WTC11 (cell line): ENCODE results near the gene AQP9. TPM values are rescaled to one million over a fixed set of nuclear protein-coding genes. Genes with fewer than 3 reads are reported as not detected.

Source experiments
- ATAC-seq: fragments of 200-7000 bp; cut with Tn5 transposase; 2 replicates; pipeline ENCODE4 v1.10.0; 2021; ENCODE audit warnings: mild to moderate bottlenecking, moderate library complexity
- CTCF ChIA-PET: fragments of 300-600 bp; sonication (Branson Sonifier 250); formaldehyde crosslinking; loops from one replicate; lab custom pipeline; 2021; ENCODE audit warnings: antibody characterized with exemption; lab: Charles Lee
- POLR2A ChIA-PET: fragments of 350-600 bp; sonication (Branson Sonifier 250); formaldehyde crosslinking; loops from one replicate; lab custom pipeline; 2021; ENCODE audit warnings: antibody characterized with exemption; lab: Charles Lee
- DNase-seq: peaks from one replicate; pipeline ENCODE4 v3.0.0; 2021; ENCODE audit warnings: low spot score
- H3K27ac Mint-ChIP-seq: 2 replicates; pipeline ENCODE4 v1.8.0; 2021; ENCODE audit warnings: mixed read lengths
- H3K27me3 Mint-ChIP-seq: 2 replicates; pipeline ENCODE4 v1.8.0; 2021; ENCODE audit warnings: low read depth, mild to moderate bottlenecking, moderate library complexity, mixed read lengths
- H3K36me3 Mint-ChIP-seq: 2 replicates; pipeline ENCODE4 v1.8.0; 2021; ENCODE audit warnings: mixed read lengths
- H3K4me1 Mint-ChIP-seq: 2 replicates; pipeline ENCODE4 v1.8.0; 2022; ENCODE audit warnings: mixed read lengths
- H3K4me3 Mint-ChIP-seq: 2 replicates; pipeline ENCODE4 v1.8.0; 2021; ENCODE audit warnings: mild to moderate bottlenecking, moderate library complexity, mixed read lengths
- H3K9me3 Mint-ChIP-seq: 2 replicates; pipeline ENCODE4 v1.8.0; 2021; ENCODE audit warnings: mixed read lengths
- CBFB ChIP-seq: sonication (generic); formaldehyde crosslinking; IDR thresholded peaks from 2 replicates; pipeline ENCODE4 v1.8.1; 2022; ENCODE audit warnings: mild to moderate bottlenecking, low read depth, missing genetic modification reagents
- ELF4 ChIP-seq: sonication (generic); formaldehyde crosslinking; IDR thresholded peaks from 2 replicates; pipeline ENCODE4 v1.8.1; 2022; ENCODE audit warnings: low read depth, mild to moderate bottlenecking, moderate library complexity, missing genetic modification reagents
- HMGA2 ChIP-seq: fragments of 250-450 bp; sonication (Bioruptor Pico); IDR thresholded peaks from 2 replicates; pipeline ENCODE4 v1.4.0; 2021; ENCODE audit warnings: mild to moderate bottlenecking, moderate library complexity
- NFE2L1 ChIP-seq: sonication (generic); formaldehyde crosslinking; IDR thresholded peaks from 2 replicates; pipeline ENCODE4 v1.8.1; 2023; ENCODE audit warnings: missing genetic modification reagents
- OVOL2 ChIP-seq: fragments of 250-450 bp; sonication (Bioruptor Pico); IDR thresholded peaks from 2 replicates; pipeline ENCODE4 v1.9.0; 2021; ENCODE audit warnings: mild to moderate bottlenecking, borderline replicate concordance
- RORB ChIP-seq: fragments of 250-450 bp; sonication (Bioruptor Pico); IDR thresholded peaks from 2 replicates; pipeline ENCODE4 v1.9.0; 2021; ENCODE audit warnings: mild to moderate bottlenecking
- SOX15 ChIP-seq: fragments of 250-450 bp; sonication (Bioruptor Pico); IDR thresholded peaks from 2 replicates; pipeline ENCODE4 v1.9.0; 2021; ENCODE audit warnings: mild to moderate bottlenecking
- ZBTB21 ChIP-seq: sonication (generic); formaldehyde crosslinking; IDR thresholded peaks from 2 replicates; pipeline ENCODE4 v1.8.1; 2023; ENCODE audit warnings: mild to moderate bottlenecking, missing genetic modification reagents, borderline replicate concordance
- ZNF263 ChIP-seq: sonication (generic); formaldehyde crosslinking; IDR thresholded peaks from 2 replicates; pipeline ENCODE4 v1.8.1; 2022; ENCODE audit warnings: low read depth, mild to moderate bottlenecking, moderate library complexity, missing genetic modification reagents
- ZNF416 ChIP-seq: fragments of 250-450 bp; sonication (Bioruptor Pico); IDR thresholded peaks from 2 replicates; pipeline ENCODE4 v1.9.0; 2021; ENCODE audit warnings: mild to moderate bottlenecking, inconsistent platforms
- ZNF671 ChIP-seq: fragments of 250-450 bp; sonication (Bioruptor Pico); IDR thresholded peaks from 2 replicates; pipeline ENCODE4 v1.8.0; 2021; ENCODE audit warnings: mild to moderate bottlenecking
- total RNA-seq: library from RNA; stranded (reverse); gene quantifications from 3 replicates; pipeline ENCODE4 v1.2.3, GENCODE V29; 2021
- TF ChIP-seq, protein P1 (sequence below): sonication (generic); formaldehyde crosslinking; IDR thresholded peaks from 2 replicates; pipeline ENCODE4 v1.8.0; 2022; ENCODE audit warnings: mild to moderate bottlenecking, missing genetic modification reagents
- TF ChIP-seq, protein P2 (sequence below): sonication (generic); formaldehyde crosslinking; IDR thresholded peaks from 2 replicates; pipeline ENCODE4 v1.8.0; 2023; ENCODE audit warnings: mild to moderate bottlenecking, missing genetic modification reagents
- TF ChIP-seq, protein P3 (sequence below): fragments of 250-450 bp; sonication (Bioruptor Pico); conservative IDR thresholded peaks from 2 replicates; pipeline ENCODE4 v1.9.0; 2021; ENCODE audit warnings: mild to moderate bottlenecking
- TF ChIP-seq, protein P4 (sequence below): fragments of 250-450 bp; sonication (Bioruptor Pico); IDR thresholded peaks from 2 replicates; pipeline ENCODE4 v2.1.2; 2022; ENCODE audit warnings: mild to moderate bottlenecking, moderate library complexity
- TF ChIP-seq, protein P5 (sequence below): fragments of 250-450 bp; sonication (Bioruptor Pico); IDR thresholded peaks from 2 replicates; pipeline ENCODE4 v1.9.0; 2021; ENCODE audit warnings: mild to moderate bottlenecking
- TF ChIP-seq, protein P6 (sequence below): sonication (generic); formaldehyde crosslinking; IDR thresholded peaks from 2 replicates; pipeline ENCODE4 v1.8.1; 2023; ENCODE audit warnings: mild to moderate bottlenecking, missing genetic modification reagents, moderate library complexity

The AQP9 gene
- total RNA-seq, 1 experiment from 2014 or later, result 0.07 TPM

DNA sequence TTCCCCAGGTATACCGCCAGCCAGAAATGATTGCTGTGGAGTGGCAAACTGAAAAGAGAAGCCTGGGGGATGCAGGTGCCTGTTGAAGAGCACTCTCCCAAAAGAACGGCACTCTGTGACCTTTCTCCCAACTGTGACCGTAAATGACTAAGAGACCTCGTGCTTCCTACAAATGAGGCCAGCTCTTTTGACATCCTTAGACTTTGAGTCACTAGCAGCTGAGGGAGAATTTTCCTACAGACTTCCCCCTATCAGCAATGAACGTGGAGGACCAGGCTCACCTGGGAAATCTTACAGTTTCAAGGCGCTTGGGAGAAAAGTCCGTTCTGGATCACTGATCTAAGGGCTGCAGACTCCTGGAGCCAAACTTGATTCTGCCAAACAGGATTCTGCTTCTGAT, 8.6 kb downstream of the AQP9 start:
- POLR2A ChIA-PET, result no interaction called here
- DNase-seq (no peak), ATAC-seq (no peak)

DNA sequence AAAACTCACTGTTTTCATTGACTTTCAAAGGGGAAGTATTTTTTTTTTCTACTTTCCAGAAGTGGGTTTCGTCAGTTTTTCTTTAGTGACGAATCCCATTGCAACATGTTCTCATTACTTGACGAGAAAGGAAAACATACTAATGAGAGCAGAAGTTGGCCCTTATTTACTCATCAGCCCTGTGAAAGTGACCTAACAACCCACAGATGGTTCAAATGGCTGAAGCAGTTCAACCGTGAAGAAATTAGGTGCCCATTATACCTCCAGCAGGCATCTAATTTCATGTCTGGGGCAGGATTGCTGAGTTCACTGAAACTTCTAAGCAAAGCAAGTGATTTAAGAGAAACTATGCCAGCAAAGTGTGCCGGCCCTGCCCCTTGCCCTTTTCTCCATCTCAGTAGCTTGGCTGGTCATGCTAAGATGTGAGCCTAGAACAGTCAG, 9.0 kb downstream of the AQP9 start:
- no peak for DNase-seq
- Mint-ChIP-seq H3K27ac (no peak overlapping the region), H3K4me1 (no peaks in the 10 kb centered on the region), H3K36me3 (no peaks in the 10 kb centered on the region), H3K27me3 (peaks cover 2% of the 10 kb centered on the region; the same call in 1 of the 2 replicates), H3K9me3 (no peaks in the 10 kb centered on the region), H3K4me3 (no peak overlapping the region)
- ChIA-PET POLR2A (no interaction called here), CTCF (no interaction called here)
- ATAC-seq, result no peak
- TF ChIP-seq OVOL2 (CRISPR knock-in tag) (no peak), ELF4 (no peak), RORB (CRISPR knock-in tag) (no peak), SOX15 (no peak), ZNF671 (CRISPR knock-in tag) (no peak), ZNF416 (CRISPR knock-in tag) (no peak), ZNF263 (CRISPR knock-in tag) (no peak), NFE2L1 (no peak), ZBTB21 (no peak), HMGA2 (no peak), CBFB (CRISPR knock-in tag) (no peak)
- TF ChIP-seq, protein P1, sequence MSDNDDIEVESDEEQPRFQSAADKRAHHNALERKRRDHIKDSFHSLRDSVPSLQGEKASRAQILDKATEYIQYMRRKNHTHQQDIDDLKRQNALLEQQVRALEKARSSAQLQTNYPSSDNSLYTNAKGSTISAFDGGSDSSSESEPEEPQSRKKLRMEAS (CRISPR knock-in tag), result no peak
- TF ChIP-seq, protein P2, sequence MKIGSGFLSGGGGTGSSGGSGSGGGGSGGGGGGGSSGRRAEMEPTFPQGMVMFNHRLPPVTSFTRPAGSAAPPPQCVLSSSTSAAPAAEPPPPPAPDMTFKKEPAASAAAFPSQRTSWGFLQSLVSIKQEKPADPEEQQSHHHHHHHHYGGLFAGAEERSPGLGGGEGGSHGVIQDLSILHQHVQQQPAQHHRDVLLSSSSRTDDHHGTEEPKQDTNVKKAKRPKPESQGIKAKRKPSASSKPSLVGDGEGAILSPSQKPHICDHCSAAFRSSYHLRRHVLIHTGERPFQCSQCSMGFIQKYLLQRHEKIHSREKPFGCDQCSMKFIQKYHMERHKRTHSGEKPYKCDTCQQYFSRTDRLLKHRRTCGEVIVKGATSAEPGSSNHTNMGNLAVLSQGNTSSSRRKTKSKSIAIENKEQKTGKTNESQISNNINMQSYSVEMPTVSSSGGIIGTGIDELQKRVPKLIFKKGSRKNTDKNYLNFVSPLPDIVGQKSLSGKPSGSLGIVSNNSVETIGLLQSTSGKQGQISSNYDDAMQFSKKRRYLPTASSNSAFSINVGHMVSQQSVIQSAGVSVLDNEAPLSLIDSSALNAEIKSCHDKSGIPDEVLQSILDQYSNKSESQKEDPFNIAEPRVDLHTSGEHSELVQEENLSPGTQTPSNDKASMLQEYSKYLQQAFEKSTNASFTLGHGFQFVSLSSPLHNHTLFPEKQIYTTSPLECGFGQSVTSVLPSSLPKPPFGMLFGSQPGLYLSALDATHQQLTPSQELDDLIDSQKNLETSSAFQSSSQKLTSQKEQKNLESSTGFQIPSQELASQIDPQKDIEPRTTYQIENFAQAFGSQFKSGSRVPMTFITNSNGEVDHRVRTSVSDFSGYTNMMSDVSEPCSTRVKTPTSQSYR (CRISPR knock-in tag), result no peak
- TF ChIP-seq, protein P3, sequence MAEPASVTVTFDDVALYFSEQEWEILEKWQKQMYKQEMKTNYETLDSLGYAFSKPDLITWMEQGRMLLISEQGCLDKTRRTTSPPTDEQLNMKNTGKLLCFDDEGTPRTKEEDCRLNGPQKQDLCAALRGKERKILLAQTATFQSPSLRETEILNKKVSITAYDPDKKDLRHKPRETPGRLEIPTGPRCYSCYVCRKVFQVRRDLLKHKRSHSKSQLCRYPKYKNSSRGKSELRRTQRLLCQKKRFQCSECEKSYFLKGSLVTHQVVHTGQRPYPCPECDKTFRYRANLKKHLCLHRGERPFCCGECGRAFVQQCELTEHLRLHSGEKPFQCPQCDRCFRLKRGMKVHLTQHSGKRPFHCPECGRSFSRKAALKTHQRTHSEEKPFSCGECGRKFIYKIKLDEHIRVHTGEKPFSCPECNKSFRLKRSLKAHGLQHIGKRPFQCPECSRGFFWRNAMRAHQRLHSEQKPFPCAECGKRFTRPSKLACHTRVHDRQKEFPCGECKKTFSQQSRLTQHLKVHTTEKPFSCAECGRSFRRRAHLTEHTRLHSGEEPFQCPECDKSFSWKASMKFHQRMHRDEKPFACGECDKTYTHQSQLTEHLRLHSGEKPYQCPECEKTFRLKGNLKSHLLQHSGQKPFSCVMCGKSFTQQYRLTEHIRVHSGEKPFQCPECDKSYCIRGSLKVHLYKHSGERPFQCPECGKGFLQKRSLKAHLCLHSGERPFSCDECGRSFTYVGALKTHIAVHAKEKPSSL, result no peak
- TF ChIP-seq, protein P4, sequence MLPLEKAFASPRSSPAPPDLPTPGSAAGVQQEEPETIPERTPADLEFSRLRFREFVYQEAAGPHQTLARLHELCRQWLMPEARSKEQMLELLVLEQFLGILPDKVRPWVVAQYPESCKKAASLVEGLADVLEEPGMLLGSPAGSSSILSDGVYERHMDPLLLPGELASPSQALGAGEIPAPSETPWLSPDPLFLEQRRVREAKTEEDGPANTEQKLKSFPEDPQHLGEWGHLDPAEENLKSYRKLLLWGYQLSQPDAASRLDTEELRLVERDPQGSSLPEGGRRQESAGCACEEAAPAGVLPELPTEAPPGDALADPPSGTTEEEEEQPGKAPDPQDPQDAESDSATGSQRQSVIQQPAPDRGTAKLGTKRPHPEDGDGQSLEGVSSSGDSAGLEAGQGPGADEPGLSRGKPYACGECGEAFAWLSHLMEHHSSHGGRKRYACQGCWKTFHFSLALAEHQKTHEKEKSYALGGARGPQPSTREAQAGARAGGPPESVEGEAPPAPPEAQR, result no peak

More for the DNA sequence above, 8.6 kb downstream of the AQP9 start:
- Mint-ChIP-seq H3K27me3 (peaks cover 2% of the 10 kb centered on the region; the same call in 1 of the 2 replicates), H3K27ac (no peak overlapping the region), H3K4me1 (no peaks in the 10 kb centered on the region), H3K4me3 (no peak overlapping the region), H3K9me3 (no peaks in the 10 kb centered on the region), H3K36me3 (no peaks in the 10 kb centered on the region)
- TF ChIP-seq, protein P5, sequence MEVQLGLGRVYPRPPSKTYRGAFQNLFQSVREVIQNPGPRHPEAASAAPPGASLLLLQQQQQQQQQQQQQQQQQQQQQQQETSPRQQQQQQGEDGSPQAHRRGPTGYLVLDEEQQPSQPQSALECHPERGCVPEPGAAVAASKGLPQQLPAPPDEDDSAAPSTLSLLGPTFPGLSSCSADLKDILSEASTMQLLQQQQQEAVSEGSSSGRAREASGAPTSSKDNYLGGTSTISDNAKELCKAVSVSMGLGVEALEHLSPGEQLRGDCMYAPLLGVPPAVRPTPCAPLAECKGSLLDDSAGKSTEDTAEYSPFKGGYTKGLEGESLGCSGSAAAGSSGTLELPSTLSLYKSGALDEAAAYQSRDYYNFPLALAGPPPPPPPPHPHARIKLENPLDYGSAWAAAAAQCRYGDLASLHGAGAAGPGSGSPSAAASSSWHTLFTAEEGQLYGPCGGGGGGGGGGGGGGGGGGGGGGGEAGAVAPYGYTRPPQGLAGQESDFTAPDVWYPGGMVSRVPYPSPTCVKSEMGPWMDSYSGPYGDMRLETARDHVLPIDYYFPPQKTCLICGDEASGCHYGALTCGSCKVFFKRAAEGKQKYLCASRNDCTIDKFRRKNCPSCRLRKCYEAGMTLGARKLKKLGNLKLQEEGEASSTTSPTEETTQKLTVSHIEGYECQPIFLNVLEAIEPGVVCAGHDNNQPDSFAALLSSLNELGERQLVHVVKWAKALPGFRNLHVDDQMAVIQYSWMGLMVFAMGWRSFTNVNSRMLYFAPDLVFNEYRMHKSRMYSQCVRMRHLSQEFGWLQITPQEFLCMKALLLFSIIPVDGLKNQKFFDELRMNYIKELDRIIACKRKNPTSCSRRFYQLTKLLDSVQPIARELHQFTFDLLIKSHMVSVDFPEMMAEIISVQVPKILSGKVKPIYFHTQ, result no peak
- TF ChIP-seq, protein P6, sequence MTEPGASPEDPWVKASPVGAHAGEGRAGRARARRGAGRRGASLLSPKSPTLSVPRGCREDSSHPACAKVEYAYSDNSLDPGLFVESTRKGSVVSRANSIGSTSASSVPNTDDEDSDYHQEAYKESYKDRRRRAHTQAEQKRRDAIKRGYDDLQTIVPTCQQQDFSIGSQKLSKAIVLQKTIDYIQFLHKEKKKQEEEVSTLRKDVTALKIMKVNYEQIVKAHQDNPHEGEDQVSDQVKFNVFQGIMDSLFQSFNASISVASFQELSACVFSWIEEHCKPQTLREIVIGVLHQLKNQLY (CRISPR knock-in tag), result no peak
- CTCF ChIA-PET, result no interaction called here
